H1 (cell line): ENCODE measurements around the gene MRPL34.

Experiments
- CTCF ChIP-seq, 3 experiments: IDR thresholded peaks; 1 replicate in 2 of 3; 2 replicates in 1 of 3; pipeline versions ENCODE4 v1.5.1 to v1.6.1; 2011; ENCODE audit warnings: low read length in 3 of 3, mild to moderate bottlenecking in 3 of 3, inconsistent platforms in 2 of 3, low read depth in 1 of 3, moderate library complexity in 1 of 3; ENCODE audit not compliant: insufficient read depth in 1 of 3; ENCODE audit errors: control extremely low read depth in 1 of 3
- EZH2 ChIP-seq: fragments of 200-600 bp; sonication (generic); IDR thresholded peaks from 2 replicates; pipeline ENCODE4 v1.7.1; 2012; ENCODE audit warnings: low read depth, mild to moderate bottlenecking, moderate library complexity, low read length, inconsistent platforms; ENCODE audit not compliant: severe bottlenecking
- POLR2AphosphoS5 ChIP-seq: IDR thresholded peaks from 2 replicates; pipeline ENCODE4 v1.6.1; 2011; ENCODE audit warnings: low read depth, low read length
- RFX5 ChIP-seq: IDR thresholded peaks from 2 replicates; pipeline ENCODE4 v1.6.1; 2011; ENCODE audit warnings: low read depth, low read length, improper control_type of control experiment, borderline replicate concordance
- TAF1 ChIP-seq: IDR thresholded peaks from 2 replicates; pipeline ENCODE4 v1.6.1; 2011; ENCODE audit warnings: mild to moderate bottlenecking, low read depth, low read length
- TEAD4 ChIP-seq: IDR thresholded peaks from 2 replicates; pipeline ENCODE4 v1.6.1; 2012; ENCODE audit warnings: low read depth, low read length, inconsistent platforms, mixed read lengths

GRCh38 chr19:17340871-17341357, 35.2 kb downstream of the MRPL34 start:
- TF ChIP-seq CTCF (IDR thresholded peaks at IDR 0.05; ENCODE audit: control extremely low read depth in 1 of 3, insufficient read depth in 1 of 3, low read depth in 1 of 3, low read length in 3 of 3) (peak; percentile 52 to 62 (median 59)), TAF1 (peak; percentile 55; the same call in 1 of the 2 replicates), TEAD4 (no peak), EZH2 (no peak), RFX5 (no peak), POLR2AphosphoS5 (no peak; the same call in 1 of the 2 replicates)
